ENCODE data around the gene OR52E4. TPM values are rescaled to one million over a fixed set of nuclear protein-coding genes. Genes with fewer than 3 reads are reported as not detected.

The OR52E4 gene
- total RNA-seq, 1 experiment from 2014 or later, result not detected

GRCh38 chr11:5923427-5923776 is 43.0 kb downstream of the OR52E4 start:
- in situ Hi-C loops (cut with HindIII; ENCODE audit: low pct_unique_long_range_greater_than_20kb, low sequenced_read_pairs), result no loop called here
- DNase-seq (ENCODE audit: low read depth), result no peak

DNA sequence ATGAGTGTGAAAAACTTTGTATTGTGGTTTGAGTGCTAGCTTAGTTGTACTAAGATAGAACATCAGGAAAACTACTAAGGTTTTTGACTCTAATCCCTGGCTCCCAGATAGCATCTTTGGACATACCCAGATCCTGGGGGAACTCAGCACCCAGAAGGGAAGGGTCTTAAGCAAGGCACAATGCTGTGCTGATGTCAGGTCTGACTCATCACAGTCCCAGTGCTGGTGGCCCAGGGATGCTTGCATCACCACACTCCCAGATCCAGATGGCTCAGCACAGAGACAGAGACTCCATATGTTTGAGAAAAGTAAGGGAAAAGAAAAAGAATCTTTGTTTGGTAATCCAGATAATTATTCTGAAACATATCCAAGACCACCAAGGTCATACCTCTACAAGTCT is 43.4 kb downstream of the OR52E4 start:
- in situ Hi-C loops (cut with HindIII; ENCODE audit: low pct_unique_long_range_greater_than_20kb, low sequenced_read_pairs), result no loop called here
- DNase-seq (ENCODE audit: low read depth), result no peak

DNA sequence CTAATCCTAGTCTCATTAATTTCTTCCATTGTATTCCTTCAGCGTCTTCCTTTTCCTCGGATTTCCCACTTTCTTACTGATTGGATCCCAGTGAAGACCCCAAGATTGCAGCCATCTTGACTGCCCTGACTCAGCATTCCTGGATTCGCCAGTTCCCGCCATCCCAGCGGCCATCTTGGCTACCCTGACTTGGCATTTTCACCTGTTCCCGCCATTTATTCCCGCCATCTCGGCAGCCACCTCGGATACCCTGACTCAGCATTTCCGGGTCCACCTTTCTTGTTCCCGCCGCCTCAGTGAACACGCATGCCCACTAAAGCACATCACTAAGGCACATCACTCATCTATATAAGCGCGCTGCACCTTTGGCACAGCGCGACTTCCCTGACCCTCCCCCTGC is 47.8 kb downstream of the OR52E4 start:
- in situ Hi-C loops (cut with HindIII; ENCODE audit: low pct_unique_long_range_greater_than_20kb, low sequenced_read_pairs), result no loop called here
- DNase-seq (ENCODE audit: low read depth), result no peak

DNA sequence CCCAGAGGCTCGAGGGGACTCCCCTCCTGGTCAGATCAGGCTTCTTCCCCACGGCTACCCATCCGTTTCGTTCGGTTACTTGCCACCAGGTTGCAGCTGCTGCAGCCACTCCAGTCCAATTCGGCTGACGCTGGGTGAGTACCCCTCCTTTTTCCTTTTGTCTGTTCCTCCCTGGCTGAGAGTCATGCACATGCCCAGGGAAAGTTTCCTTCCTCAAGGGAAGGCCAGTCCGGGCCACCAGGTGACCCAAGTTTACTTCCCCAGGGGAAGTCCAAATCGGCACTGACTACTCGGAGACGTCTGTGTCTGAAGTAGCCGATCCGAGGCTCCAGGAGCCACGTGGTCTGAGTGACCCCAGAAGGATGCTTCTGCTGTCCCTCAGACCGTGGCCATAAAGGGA is 48.4 kb downstream of the OR52E4 start:
- in situ Hi-C loops (cut with HindIII; ENCODE audit: low pct_unique_long_range_greater_than_20kb, low sequenced_read_pairs), result no loop called here
- DNase-seq (ENCODE audit: low read depth), result no peak

DNA sequence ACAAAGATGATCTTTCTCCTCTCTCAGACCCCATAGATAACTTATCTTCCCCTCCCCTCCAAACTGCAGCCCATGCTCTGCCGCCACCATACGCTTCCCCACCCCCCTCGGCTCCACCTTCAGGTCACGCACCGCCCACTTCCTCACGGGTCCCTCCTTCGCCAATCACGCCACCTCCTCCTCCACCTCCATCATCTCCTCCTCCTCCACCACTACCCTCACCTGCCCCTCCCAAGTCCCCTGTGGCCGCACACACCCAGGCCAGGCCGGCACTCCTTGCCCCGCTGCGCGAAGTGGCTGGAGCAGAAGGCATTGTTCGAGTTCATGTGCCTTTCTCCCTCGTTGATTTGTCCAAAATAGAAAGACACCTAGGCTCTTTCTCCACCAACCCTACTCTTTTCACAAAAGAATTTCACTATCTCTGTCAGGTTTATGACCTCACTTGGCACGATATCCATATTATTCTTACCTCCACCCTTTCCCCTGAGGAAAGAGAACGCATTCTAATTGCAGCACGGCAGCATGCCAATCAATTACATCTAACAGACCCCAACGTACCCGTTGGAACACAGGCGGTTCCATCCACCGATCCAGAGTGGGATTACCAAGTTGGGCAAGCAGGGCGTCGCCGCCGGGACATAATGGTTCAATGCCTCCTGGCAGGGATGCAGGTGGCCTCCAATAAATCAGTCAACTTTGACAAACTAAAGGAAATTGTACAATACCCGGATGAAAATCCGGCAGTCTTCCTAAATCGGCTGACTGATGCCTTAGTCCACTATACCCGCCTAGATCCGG is 49.3 kb downstream of the OR52E4 start:
- no peak for DNase-seq (ENCODE audit: low read depth)
- in situ Hi-C loops (cut with HindIII; ENCODE audit: low pct_unique_long_range_greater_than_20kb, low sequenced_read_pairs), result no loop called here

- in situ Hi-C loops (cut with HindIII; ENCODE audit: low pct_unique_long_range_greater_than_20kb, low sequenced_read_pairs), result no loop called here
- DNase-seq (ENCODE audit: low read depth), result no peak
Measured at GRCh38 chr11:5930614-5931013, 50.2 kb downstream of the OR52E4 start.

- in situ Hi-C loops (cut with HindIII; ENCODE audit: low pct_unique_long_range_greater_than_20kb, low sequenced_read_pairs), result no loop called here
Measured at GRCh38 chr11:5931061-5931460, 50.6 kb downstream of the OR52E4 start.

DNA sequence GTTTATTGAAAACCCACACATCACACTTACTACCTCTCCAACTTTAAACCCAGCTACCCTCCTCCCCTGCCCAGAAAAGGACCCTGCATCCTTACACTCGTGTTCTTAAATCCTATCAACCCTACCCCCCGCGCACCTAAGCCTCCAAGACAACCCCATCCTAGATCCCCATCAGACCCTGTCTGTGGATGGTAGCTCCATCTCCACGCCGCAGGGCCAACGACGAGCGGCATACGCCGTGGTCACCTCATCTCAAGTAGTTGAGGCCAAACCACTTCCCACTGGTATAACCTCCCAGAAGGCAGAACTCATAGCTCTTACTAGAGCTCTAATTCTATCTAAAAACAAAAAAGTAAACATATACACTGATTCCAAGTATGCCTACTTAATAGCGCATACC is 52.2 kb downstream of the OR52E4 start:
- in situ Hi-C loops (cut with HindIII; ENCODE audit: low pct_unique_long_range_greater_than_20kb, low sequenced_read_pairs), result no loop called here
- no peak for DNase-seq (ENCODE audit: low read depth)

More at GRCh38 chr11:5931061-5931460, 50.6 kb downstream of the OR52E4 start:
- no peak for DNase-seq (ENCODE audit: low read depth)

GRCh38 chr11:5933116-5933515 is 52.7 kb downstream of the OR52E4 start:
- in situ Hi-C loops (cut with HindIII; ENCODE audit: low pct_unique_long_range_greater_than_20kb, low sequenced_read_pairs), result no loop called here
- no peak for DNase-seq (ENCODE audit: low read depth)

Other genes starting within 250 kb of the OR52E4 start
- 7.4 and 9.5 TPM in 2 replicates for gene TRIM5, start 195.6 kb upstream of the OR52E4 start, total RNA-seq (2014; rRNA removed; shearing (Covaris generic); ENCODE audit: low replicate concordance)
- gene TRIM22, start 190.8 kb upstream of the OR52E4 start, total RNA-seq (2014; rRNA removed; shearing (Covaris generic); ENCODE audit: low replicate concordance), result 7.4 TPM in 1 of 2 replicates, not detected in the other
- not detected in 2 replicates for gene OR56B1, start 144.2 kb upstream of the OR52E4 start, total RNA-seq (2014; rRNA removed; shearing (Covaris generic); ENCODE audit: low replicate concordance)
- not detected in 2 replicates for gene OR52N4, start 126.4 kb upstream of the OR52E4 start, total RNA-seq (2014; rRNA removed; shearing (Covaris generic); ENCODE audit: low replicate concordance)
- gene OR52N5, start 97.3 kb upstream of the OR52E4 start, total RNA-seq (2014; rRNA removed; shearing (Covaris generic); ENCODE audit: low replicate concordance), result not detected in 2 replicates
- not detected in 2 replicates for gene OR52N1, start 89.4 kb upstream of the OR52E4 start, total RNA-seq (2014; rRNA removed; shearing (Covaris generic); ENCODE audit: low replicate concordance)
- not detected in 2 replicates for gene OR52N2, start 71.7 kb upstream of the OR52E4 start, total RNA-seq (2014; rRNA removed; shearing (Covaris generic); ENCODE audit: low replicate concordance)
- gene OR52E6, start 38.7 kb upstream of the OR52E4 start, total RNA-seq (2014; rRNA removed; shearing (Covaris generic); ENCODE audit: low replicate concordance), result not detected in 2 replicates
- gene OR52E8, start 22.9 kb upstream of the OR52E4 start, total RNA-seq (2014; rRNA removed; shearing (Covaris generic); ENCODE audit: low replicate concordance), result not detected in 2 replicates
- gene OR52E5, start 12.6 kb downstream of the OR52E4 start, total RNA-seq (2014; rRNA removed; shearing (Covaris generic); ENCODE audit: low replicate concordance), result not detected in 2 replicates
- not detected in 2 replicates for gene OR56A3, start 61.6 kb downstream of the OR52E4 start, total RNA-seq (2014; rRNA removed; shearing (Covaris generic); ENCODE audit: low replicate concordance)
- not detected in 2 replicates for gene OR56A5, start 87.9 kb downstream of the OR52E4 start, total RNA-seq (2014; rRNA removed; shearing (Covaris generic); ENCODE audit: low replicate concordance)
- gene OR52L1, start 106.4 kb downstream of the OR52E4 start, total RNA-seq (2014; rRNA removed; shearing (Covaris generic); ENCODE audit: low replicate concordance), result not detected in 2 replicates
- gene OR56A4, start 126.3 kb downstream of the OR52E4 start, total RNA-seq (2014; rRNA removed; shearing (Covaris generic); ENCODE audit: low replicate concordance), result not detected in 2 replicates
- gene OR56A1, start 150.1 kb downstream of the OR52E4 start, total RNA-seq (2014; rRNA removed; shearing (Covaris generic); ENCODE audit: low replicate concordance), result not detected in 2 replicates
- not detected in 2 replicates for gene OR56B4, start 227.1 kb downstream of the OR52E4 start, total RNA-seq (2014; rRNA removed; shearing (Covaris generic); ENCODE audit: low replicate concordance)